ENCODE data around the gene ANKH.

The ANKH gene

GRCh38 chr5:14678773-14679334, 192.7 kb downstream of the ANKH start:
- no peak for DNase-seq

GRCh38 chr5:14676320-14676719, 195.3 kb downstream of the ANKH start:
- DNase-seq, result no peak

- DNase-seq, result no peak
Observed at GRCh38 chr5:14675865-14676300, 195.7 kb downstream of the ANKH start.

- no peak for DNase-seq
Observed at GRCh38 chr5:14674983-14675854, 196.4 kb downstream of the ANKH start.

GRCh38 chr5:14673443-14673842, 198.1 kb downstream of the ANKH start:
- DNase-seq, result no peak

GRCh38 chr5:14672484-14673394, 198.8 kb downstream of the ANKH start:
- DNase-seq, result no peak

- no peak for DNase-seq
Observed at GRCh38 chr5:14672082-14672481, 199.5 kb downstream of the ANKH start.

GRCh38 chr5:14671414-14671813, 200.2 kb downstream of the ANKH start:
- DNase-seq, result no peak

GRCh38 chr5:14669975-14670374, 201.6 kb downstream of the ANKH start:
- DNase-seq, result no peak

- DNase-seq, result no peak
Observed at GRCh38 chr5:14669415-14669814, 202.2 kb downstream of the ANKH start.

GRCh38 chr5:14668181-14668591, 203.4 kb downstream of the ANKH start:
- no peak for DNase-seq

GRCh38 chr5:14667770-14668169, 203.8 kb downstream of the ANKH start:
- DNase-seq, result no peak

GRCh38 chr5:14667290-14667689, 204.3 kb downstream of the ANKH start:
- DNase-seq, result no peak

- no peak for DNase-seq
Observed at GRCh38 chr5:14666357-14666756, 205.2 kb downstream of the ANKH start.

GRCh38 chr5:14665949-14666348, 205.6 kb downstream of the ANKH start:
- DNase-seq, result peak; percentile 1

GRCh38 chr5:14665101-14665822, 206.3 kb downstream of the ANKH start:
- DNase-seq, result peak; percentile 19

GRCh38 chr5:14664270-14665100, 207.1 kb downstream of the ANKH start, which contains the start of gene OTULIN:
TSS of gene OTULIN (plus strand) at chr5:14664718. CDS start at chr5:14664826, 108 bp downstream.
- peak; percentile 66 for DNase-seq

GRCh38 chr5:14663734-14664269, 207.8 kb downstream of the ANKH start:
- DNase-seq, result no peak

- no peak for DNase-seq
Observed at GRCh38 chr5:14662721-14663260, 208.8 kb downstream of the ANKH start.

- DNase-seq, result no peak
Observed at GRCh38 chr5:14660833-14661232, 210.7 kb downstream of the ANKH start.

Data from effector CD8-positive, alpha-beta T cell (primary cell).